Measurements from ENCODE around the gene R3HDM1. TPM values are rescaled to one million over a fixed set of nuclear protein-coding genes. Genes with fewer than 3 reads are reported as not detected.

Gene R3HDM1
- polyA plus RNA-seq, 3 donors from 2014 or later: 6.1 to 25.2 (median 9.1) TPM

- no peak overlapping the region for H3K4me3 Mint-ChIP-seq
- DNase-seq: no peak
- H3K4me1 Mint-ChIP-seq: no peaks in the 10 kb centered on the region
- no peaks in the 10 kb centered on the region for H3K27me3 Mint-ChIP-seq (ENCODE audit: low read depth in 3 of 3)
- no peak overlapping the region for H3K27ac Mint-ChIP-seq
- no peaks in the 10 kb centered on the region for H3K9me3 Mint-ChIP-seq
- no peaks in the 10 kb centered on the region for H3K36me3 Mint-ChIP-seq
These were observed 201.3 kb downstream of the R3HDM1 start for GRCh38 chr2:135732561-135732960.

- H3K9me3 Mint-ChIP-seq: no peaks in the 10 kb centered on the region
- no peak overlapping the region for H3K4me3 Mint-ChIP-seq
These were observed 201.8 kb downstream of the R3HDM1 start for GRCh38 chr2:135733045-135733444.

DNA sequence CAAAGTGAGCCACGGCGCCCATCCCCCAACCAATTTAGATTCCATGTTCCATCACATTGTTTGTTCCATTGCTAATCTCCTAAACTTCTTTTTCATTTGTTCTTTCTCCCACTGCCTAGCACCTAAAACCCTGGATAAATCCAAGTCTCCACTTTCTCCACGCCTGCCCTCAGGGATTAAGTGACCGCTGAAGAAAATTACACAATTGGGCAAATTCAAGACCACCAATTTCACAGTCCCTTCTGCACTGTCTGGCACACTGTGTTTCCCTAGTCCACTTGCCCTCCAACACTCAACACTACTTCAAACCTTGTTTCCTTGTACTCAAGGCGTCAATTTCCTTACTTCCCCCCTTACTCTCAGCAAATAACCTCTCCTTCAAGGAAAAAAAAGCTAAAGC, 205.3 kb downstream of the R3HDM1 start:
- Mint-ChIP-seq H3K4me3 (no peak overlapping the region), H3K27ac (no peak overlapping the region)

More at GRCh38 chr2:135733045-135733444, 201.8 kb downstream of the R3HDM1 start:
- H3K27ac Mint-ChIP-seq: no peak overlapping the region
- H3K27me3 Mint-ChIP-seq (ENCODE audit: low read depth in 3 of 3): no peaks in the 10 kb centered on the region
- no peaks in the 10 kb centered on the region for H3K36me3 Mint-ChIP-seq
- DNase-seq: no peak
- H3K4me1 Mint-ChIP-seq: no peaks in the 10 kb centered on the region

DNA sequence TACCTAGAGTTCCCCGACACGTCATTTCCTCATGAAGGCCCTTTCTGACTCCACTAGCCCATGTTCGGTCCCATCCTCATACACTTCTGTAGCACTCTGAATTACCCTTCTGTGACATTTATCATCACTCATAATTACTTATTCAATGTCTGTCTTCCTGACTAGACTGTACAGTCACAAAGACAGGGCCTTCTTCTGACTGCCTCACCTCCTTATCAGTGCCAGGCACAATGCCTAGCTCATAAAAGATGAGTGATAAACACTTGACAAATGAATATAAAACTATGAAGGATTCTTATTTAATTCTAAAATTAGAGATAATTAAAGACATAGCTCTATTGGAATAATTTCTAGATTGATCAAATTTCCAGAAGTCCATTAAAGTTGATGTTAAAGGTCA, 208.9 kb downstream of the R3HDM1 start:
- no peak overlapping the region for H3K27ac Mint-ChIP-seq
- no peaks in the 10 kb centered on the region for H3K9me3 Mint-ChIP-seq
- no peak for DNase-seq
- H3K4me1 Mint-ChIP-seq: peaks cover 31 to 34% of the 10 kb centered on the region in 2 donors
- H3K27me3 Mint-ChIP-seq (ENCODE audit: low read depth in 3 of 3): peaks cover 2 to 6% (median 4%) of the 10 kb centered on the region in 3 donors
- H3K36me3 Mint-ChIP-seq: no peaks in the 10 kb centered on the region
- no peak overlapping the region for H3K4me3 Mint-ChIP-seq

More for the DNA sequence above, 205.3 kb downstream of the R3HDM1 start:
- DNase-seq: no peak
- Mint-ChIP-seq H3K36me3 (no peaks in the 10 kb centered on the region), H3K9me3 (no peaks in the 10 kb centered on the region), H3K4me1 (peaks cover 4 to 6% of the 10 kb centered on the region in 2 donors), H3K27me3 (ENCODE audit: low read depth in 3 of 3) (peaks cover 0 to 3% (median under 1%) of the 10 kb centered on the region in 3 donors)

- Mint-ChIP-seq H3K4me1 (peaks cover 38 to 40% of the 10 kb centered on the region in 2 donors), H3K27ac (peak overlapping the region; percentile 64 to 99 (median 96)), H3K9me3 (no peaks in the 10 kb centered on the region), H3K27me3 (ENCODE audit: low read depth in 3 of 3) (peaks cover 2 to 6% (median 4%) of the 10 kb centered on the region in 3 donors), H3K36me3 (peaks cover 0 to under 1% (median 0%) of the 10 kb centered on the region in 3 donors), H3K4me3 (peak overlapping the region in 2 of 5 donors; percentile 92 to 93)
- DNase-seq: no peak
These were observed 209.7 kb downstream of the R3HDM1 start for GRCh38 chr2:135741043-135741394.

DNA sequence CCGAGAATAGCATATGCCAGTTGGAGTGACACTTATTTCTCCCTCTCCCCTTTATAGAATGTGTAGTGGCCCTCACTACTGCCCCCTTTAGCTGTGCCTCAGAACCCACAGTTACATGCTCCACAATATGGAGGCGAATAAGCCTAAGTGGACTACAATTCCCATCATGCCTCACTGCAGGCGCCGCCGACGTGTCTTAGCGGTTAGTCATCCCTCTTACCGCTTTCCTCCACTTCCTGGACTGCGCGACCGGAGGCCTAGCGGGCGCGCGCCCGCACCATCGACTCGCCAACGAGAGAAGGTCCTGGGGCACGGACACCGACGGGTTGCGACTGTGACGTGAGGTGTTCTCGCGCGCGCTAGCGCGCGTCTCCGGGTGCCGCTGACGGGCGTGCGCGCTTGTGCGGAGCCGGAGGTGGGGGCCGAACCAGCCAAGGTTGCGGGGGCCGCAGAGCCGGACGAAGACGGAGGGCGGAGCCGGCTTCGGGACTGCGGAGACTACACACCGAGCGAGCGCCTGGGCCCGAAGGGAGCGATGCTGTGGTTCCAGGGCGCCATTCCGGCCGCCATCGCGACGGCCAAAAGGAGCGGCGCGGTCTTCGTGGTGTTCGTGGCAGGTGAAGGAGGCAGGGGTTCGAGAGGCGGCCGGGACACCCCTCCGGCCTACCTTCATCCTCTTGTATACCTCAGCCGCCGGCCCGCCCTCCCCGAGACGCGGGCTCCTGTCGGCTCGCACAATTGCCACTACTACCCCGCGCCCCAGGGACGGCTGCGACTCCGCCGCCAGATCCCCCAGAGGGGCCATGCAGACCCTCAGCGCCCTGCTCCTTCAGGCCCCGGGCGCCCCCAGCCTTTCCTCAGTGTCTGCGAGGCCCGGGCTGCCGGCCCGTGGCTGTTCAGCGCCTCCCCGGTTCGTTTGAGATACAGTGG, 210.4 kb downstream of the R3HDM1 start, which contains the start of gene UBXN4:
Gene UBXN4, plus strand, starts transcription at position 461 of the 930 bp plus-strand sequence. Its CDS starts 75 bp downstream, at position 536.
- H3K4me1 Mint-ChIP-seq: peaks cover 44 to 46% of the 10 kb centered on the region in 2 donors
- no peaks in the 10 kb centered on the region for H3K9me3 Mint-ChIP-seq
- peaks cover 0 to 5% (median 0%) of the 10 kb centered on the region in 3 donors for H3K36me3 Mint-ChIP-seq
- peak within 1 kb of the TSS; percentile 94 to 99 (median 97) for H3K27ac Mint-ChIP-seq
- peak within 1 kb of the TSS; percentile 91 to 97 (median 93) for H3K4me3 Mint-ChIP-seq
- peak; percentile 88 to 92 (median 90) for DNase-seq
- peaks cover 3 to 6% (median 4%) of the 10 kb centered on the region in 3 donors for H3K27me3 Mint-ChIP-seq (ENCODE audit: low read depth in 3 of 3)

DNA sequence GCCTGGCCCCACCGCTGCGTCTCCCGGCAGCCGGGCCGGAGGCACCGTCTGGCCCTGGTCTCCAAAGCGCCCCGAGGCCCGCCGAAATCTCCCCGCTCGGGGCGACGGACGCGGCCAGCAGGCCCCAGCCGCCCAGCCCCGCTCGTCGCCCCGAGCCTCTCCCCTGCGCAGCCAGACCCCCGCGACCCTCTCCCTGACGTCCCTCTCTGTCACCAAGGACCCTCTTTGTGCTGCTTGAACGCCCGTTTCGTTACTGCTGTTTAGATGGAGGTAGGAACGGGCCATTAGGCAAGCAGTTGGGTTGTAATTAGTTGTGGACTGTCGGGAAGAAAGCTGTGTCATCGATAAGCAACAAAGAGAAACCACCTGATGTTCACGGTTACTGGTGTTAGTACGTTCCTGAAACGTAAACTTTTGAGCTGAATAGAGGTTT, 211.1 kb downstream of the R3HDM1 start:
- DNase-seq: peak; percentile 54 to 57 (median 55)
- H3K9me3 Mint-ChIP-seq: no peaks in the 10 kb centered on the region
- peaks cover 0 to 7% (median 0%) of the 10 kb centered on the region in 3 donors for H3K36me3 Mint-ChIP-seq
- peaks cover 3 to 6% (median 4%) of the 10 kb centered on the region in 3 donors for H3K27me3 Mint-ChIP-seq (ENCODE audit: low read depth in 3 of 3)
- H3K4me1 Mint-ChIP-seq: peaks cover 47 to 53% of the 10 kb centered on the region in 2 donors
- H3K4me3 Mint-ChIP-seq: peak overlapping the region; percentile 91 to 97 (median 93)
- peak overlapping the region; percentile 94 to 99 (median 97) for H3K27ac Mint-ChIP-seq

- no peak for DNase-seq
- Mint-ChIP-seq H3K4me3 (peak overlapping the region in 4 of 5 donors; percentile 2 to 60 (median 26)), H3K4me1 (peaks cover 47 to 63% of the 10 kb centered on the region in 2 donors), H3K36me3 (peaks cover under 1 to 8% (median 4%) of the 10 kb centered on the region in 3 donors), H3K27me3 (ENCODE audit: low read depth in 3 of 3) (peaks cover 3 to 6% (median 4%) of the 10 kb centered on the region in 3 donors), H3K27ac (peak overlapping the region; percentile 3 to 95 (median 50)), H3K9me3 (no peaks in the 10 kb centered on the region)
These were observed 212.6 kb downstream of the R3HDM1 start for GRCh38 chr2:135743860-135744259.

- peaks cover 3 to 6% (median 4%) of the 10 kb centered on the region in 3 donors for H3K27me3 Mint-ChIP-seq (ENCODE audit: low read depth in 3 of 3)
- no peak for DNase-seq
- H3K4me1 Mint-ChIP-seq: peaks cover 49 to 73% of the 10 kb centered on the region in 2 donors
- peak overlapping the region in 5 of 6 donors; percentile 20 to 95 (median 32) for H3K27ac Mint-ChIP-seq
- H3K9me3 Mint-ChIP-seq: no peaks in the 10 kb centered on the region
- H3K4me3 Mint-ChIP-seq: peak overlapping the region in 4 of 5 donors; percentile 27 to 60 (median 31)
- H3K36me3 Mint-ChIP-seq: peaks cover 5 to 14% (median 14%) of the 10 kb centered on the region in 3 donors
These were observed 213.6 kb downstream of the R3HDM1 start for GRCh38 chr2:135744760-135745314.

- DNase-seq: no peak
- Mint-ChIP-seq H3K36me3 (peaks cover 5 to 16% (median 14%) of the 10 kb centered on the region in 3 donors), H3K27me3 (ENCODE audit: low read depth in 3 of 3) (peaks cover 3 to 6% (median 4%) of the 10 kb centered on the region in 3 donors), H3K9me3 (no peaks in the 10 kb centered on the region), H3K27ac (peak overlapping the region in 2 of 6 donors; percentile 70 to 95), H3K4me1 (peaks cover 49 to 76% of the 10 kb centered on the region in 2 donors), H3K4me3 (no peak overlapping the region)
These were observed 214.3 kb downstream of the R3HDM1 start for GRCh38 chr2:135745545-135745944.

DNA sequence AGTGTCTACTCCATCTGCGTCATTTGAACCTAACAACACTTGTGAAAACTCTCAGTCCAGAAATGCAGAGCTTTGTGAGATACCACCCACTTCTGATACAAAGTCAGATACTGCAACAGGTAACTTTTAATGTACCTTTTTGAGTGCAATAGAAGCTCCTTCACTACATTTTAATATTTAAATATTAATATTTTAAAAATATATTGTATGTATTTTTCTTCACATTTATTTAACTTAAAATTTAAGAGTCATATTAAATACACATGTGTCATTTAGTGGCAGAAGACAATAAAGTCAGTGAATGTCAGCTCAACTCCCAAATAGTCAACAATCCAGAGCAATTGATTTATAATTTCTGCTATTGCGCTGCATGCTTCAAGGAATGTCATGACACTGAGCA, 224.3 kb downstream of the R3HDM1 start:
- Mint-ChIP-seq H3K36me3 (peaks cover 30 to 51% (median 44%) of the 10 kb centered on the region in 3 donors), H3K4me3 (no peak overlapping the region), H3K9me3 (peaks cover 0 to 14% (median 7%) of the 10 kb centered on the region in 6 donors), H3K27ac (no peak overlapping the region), H3K27me3 (ENCODE audit: low read depth in 3 of 3) (no peaks in the 10 kb centered on the region), H3K4me1 (peaks cover 0 to 4% of the 10 kb centered on the region in 2 donors)
- DNase-seq: no peak

GRCh38 chr2:135756692-135757091, 225.4 kb downstream of the R3HDM1 start:
- Mint-ChIP-seq H3K4me1 (peaks cover 0 to 5% of the 10 kb centered on the region in 2 donors), H3K9me3 (peaks cover 0 to 14% (median 7%) of the 10 kb centered on the region in 6 donors), H3K36me3 (peaks cover 36 to 51% (median 44%) of the 10 kb centered on the region in 3 donors), H3K4me3 (no peak overlapping the region), H3K27ac (no peak overlapping the region), H3K27me3 (ENCODE audit: low read depth in 3 of 3) (no peaks in the 10 kb centered on the region)
- no peak for DNase-seq

GRCh38 chr2:135762022-135762421, 230.7 kb downstream of the R3HDM1 start:
- Mint-ChIP-seq H3K36me3 (peaks cover 22 to 36% (median 27%) of the 10 kb centered on the region in 3 donors), H3K4me3 (no peak overlapping the region), H3K4me1 (peaks cover 0 to 18% of the 10 kb centered on the region in 2 donors), H3K27me3 (ENCODE audit: low read depth in 3 of 3) (no peaks in the 10 kb centered on the region), H3K27ac (no peak overlapping the region), H3K9me3 (peaks cover 0 to 5% (median under 1%) of the 10 kb centered on the region in 6 donors)
- DNase-seq: no peak
